ENCODE results near the gene GYPB.

GRCh38 chr4:143986180-143986579, 33.0 kb downstream of the GYPB start:
- TF ChIP-seq YY1 (IDR thresholded peaks at IDR 0.05; ENCODE audit: insufficient read depth, insufficient read length) (no peak), ZNF274 (IDR thresholded peaks at IDR 0.05; ENCODE audit: low read depth, low read length) (no peak)
